Loucy (cell line): ENCODE data around the gene GMPR2.

Source experiments
- CTCF ChIP-seq: fragments of 200-600 bp; sonication (generic); conservative IDR thresholded peaks from 2 replicates; pipeline ENCODE4 v1.5.1; 2014; ENCODE audit warnings: mild to moderate bottlenecking, antibody characterized with exemption, low read length
- EZH2phosphoT487 ChIP-seq: fragments of 200-600 bp; IDR thresholded peaks from 2 replicates; pipeline ENCODE4 v1.6.1; 2018; ENCODE audit warnings: antibody characterized with exemption, mild to moderate bottlenecking, moderate library complexity, borderline replicate concordance

GRCh38 chr14:24281636-24282035, 48.9 kb downstream of the GMPR2 start:
- TF ChIP-seq EZH2phosphoT487, result no peak
- TF ChIP-seq CTCF, result no peak
